Measurements from ENCODE around the gene SPOUT1. TPM values are rescaled to one million over a fixed set of nuclear protein-coding genes. Genes with fewer than 3 reads are reported as not detected.

The SPOUT1 gene
- polyA plus RNA-seq, 4 donors, result 40.3 to 48.7 (median 43.0) TPM

DNA sequence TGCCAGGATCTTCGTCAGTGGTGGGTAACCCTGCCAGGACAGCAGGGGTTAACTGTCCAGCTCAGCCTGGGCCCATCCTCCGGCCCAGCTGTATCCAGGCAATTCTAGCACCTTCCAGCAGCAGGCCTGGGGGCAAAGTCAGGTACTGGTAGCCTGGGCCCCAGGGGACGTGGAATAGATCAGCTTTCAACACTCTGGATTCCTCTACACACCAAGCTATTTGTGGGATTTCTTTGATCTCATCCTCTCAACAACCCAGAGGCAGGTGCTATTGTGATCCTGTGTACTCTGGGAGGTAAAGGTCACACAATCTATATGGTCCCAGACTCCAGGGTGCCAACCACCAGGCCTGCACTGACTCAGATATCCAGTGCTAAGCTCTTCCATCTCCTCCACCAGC lies 8.7 kb upstream of the SPOUT1 start:
- no peak for DNase-seq (ENCODE audit: low read depth in 4 of 4, low spot score in 3 of 4)

DNA sequence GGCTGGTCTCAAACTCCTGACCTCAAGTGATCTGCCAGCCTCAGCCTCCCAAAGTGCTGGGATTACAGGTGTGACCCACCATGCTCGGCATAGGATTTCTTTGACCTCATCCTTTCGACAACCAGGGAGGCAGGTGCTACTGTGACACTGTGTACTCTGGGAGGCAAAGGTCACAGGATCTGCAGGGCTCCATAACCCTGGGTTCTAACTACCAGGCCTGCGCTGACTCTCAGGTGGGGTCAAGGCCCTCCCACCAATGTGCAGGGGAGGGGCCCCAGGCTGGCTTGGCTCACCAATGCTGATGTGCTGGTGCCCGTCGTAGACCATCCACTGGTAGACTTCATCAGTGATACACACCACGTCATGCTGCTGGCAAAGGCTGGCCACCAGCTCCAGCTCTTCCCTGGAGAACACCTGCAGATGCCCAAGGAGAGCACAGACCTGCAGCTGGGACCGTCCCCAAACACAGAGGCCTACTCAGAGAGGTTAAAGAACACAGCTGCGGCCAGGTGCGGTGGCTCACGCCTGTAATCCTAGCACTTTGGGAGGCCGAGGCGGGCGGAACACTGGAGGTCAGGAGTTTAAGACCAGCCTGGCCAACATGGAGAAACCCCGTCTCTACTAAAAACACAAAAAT lies 7.0 kb upstream of the SPOUT1 start:
- DNase-seq (ENCODE audit: low read depth in 4 of 4, low spot score in 3 of 4), result no peak

DNA sequence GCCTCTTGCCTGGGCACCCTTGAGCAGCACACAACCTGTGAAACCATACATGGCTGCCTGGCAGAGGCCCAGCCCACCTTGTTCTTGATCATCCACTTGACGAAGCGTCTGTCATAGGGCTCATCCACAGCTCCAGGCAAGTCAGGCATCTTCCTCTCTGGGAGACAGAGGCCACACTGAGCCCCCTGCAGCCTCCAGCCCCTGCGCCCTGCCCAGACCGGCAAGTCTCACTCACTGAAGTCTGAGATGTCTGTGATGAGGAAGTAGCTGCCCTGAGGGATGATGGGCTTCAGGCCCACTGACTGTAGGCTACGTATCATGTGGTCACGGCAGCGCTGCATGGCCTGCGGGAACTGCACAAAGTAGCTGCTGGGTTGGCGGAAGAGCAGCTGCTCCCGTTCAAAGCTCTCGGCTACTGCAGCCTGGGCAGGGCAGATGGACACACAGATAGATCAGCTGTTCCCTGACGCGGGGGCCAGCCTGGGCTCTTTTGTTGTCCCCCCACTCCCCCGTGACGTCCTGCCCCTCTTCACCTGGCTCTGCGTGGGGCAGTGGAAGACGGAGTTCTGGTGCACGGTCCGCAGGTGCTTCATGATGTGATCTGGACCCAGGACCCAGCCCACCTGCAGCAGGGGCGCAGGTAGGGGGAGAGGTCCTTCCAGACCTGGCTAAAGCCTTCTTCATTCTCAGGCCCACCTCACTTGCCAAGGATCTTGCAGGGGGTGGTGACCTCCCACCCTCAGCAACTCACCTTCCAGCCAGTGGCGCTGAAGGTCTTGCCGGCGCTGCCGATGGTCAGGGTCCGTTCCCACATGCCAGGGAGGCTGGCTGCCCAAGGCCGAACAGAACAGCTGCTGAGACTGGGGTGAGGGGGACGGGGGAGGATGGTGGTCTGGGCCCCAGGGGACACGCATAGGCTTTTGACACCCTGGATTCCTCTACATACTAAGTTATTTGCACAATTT lies 5.9 kb upstream of the SPOUT1 start:
- DNase-seq (ENCODE audit: low read depth in 4 of 4, low spot score in 3 of 4), result no peak

DNA sequence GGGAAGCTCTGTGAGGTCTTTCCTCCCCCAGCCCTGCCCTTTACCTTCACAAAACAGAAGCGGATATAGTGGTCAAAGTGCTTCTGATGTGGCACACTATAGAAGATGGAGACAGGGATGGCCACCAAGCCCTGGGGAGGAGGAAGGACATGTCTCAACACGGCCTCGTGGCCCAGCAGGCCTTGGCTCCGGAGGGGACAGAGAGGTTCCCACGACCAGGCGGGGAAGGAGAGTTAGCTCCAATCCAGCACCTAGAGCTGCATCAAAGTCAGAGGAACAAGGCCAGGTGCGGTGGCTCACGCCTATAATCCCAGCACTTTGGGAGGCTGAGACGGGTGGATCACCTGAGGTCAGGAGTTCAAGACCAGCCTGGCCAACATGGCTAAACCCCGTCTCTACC lies 4.1 kb upstream of the SPOUT1 start:
- DNase-seq (ENCODE audit: low read depth in 4 of 4, low spot score in 3 of 4), result no peak

DNA sequence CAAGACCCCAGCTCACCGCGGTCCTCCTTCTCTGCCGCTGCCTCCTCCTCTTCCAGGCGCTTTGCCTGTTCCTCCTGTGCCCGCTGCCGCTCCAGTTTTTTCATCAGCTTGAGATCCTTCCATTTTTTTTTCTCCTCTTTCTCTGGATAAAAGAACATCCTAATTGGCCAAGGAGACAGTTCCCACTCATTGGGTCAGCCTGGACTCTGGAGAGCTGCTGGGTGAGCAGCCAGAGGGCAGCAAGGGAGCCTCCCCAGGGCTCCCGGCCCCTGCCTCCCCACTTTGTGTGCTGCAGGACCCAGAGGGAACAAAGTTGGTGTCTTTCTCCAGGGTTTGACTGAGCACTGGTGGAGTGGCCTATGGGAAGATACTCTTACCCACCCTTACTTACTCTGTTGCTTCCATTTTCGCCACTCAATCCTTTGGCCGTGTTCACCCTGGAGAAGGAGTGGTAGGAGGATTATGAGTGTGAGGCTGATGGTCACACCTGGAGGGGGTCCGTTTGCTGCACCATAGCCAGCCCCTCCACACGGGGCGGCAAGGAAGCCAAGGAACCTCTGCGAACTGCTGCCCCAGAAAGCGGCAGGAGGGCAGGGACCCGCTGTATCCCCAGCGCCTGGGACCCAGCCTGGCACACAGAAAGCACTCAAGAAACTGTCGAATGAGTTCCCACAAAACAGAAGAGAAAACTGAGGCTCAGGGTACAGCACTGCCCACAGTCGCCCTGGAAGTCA lies 708 bp downstream of the SPOUT1 start:
- no peak for DNase-seq (ENCODE audit: low read depth in 4 of 4, low spot score in 3 of 4)

DNA sequence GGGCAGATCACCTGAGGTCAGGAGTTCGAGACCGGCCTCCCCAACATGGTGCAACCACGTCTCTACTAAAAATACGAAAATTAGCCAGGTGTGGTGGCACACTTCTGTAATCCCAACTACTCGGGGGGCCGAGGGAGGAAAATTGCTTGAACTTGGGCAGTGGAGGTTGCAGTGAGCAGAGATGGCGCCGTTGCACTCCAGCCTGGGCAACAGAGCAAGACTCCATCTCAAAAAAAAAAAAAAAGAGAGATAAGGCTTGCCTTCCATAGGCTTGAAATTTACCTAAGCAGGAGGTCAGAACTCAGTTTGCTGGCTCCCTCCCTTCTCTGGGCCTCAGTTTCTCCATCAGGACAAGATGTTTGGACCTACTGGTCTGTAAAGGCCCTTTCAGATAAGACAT lies 1.3 kb downstream of the SPOUT1 start:
- no peak for DNase-seq (ENCODE audit: low read depth in 4 of 4, low spot score in 3 of 4)

- DNase-seq (ENCODE audit: low read depth in 4 of 4, low spot score in 3 of 4), result no peak
These were observed 3.5 kb downstream of the SPOUT1 start for GRCh38 chr9:128825923-128826700.

GRCh38 chr9:128824911-128825310 lies 4.7 kb downstream of the SPOUT1 start:
- DNase-seq (ENCODE audit: low read depth in 4 of 4, low spot score in 3 of 4), result no peak

GRCh38 chr9:128823903-128824406 lies 5.6 kb downstream of the SPOUT1 start:
- DNase-seq (ENCODE audit: low read depth in 4 of 4, low spot score in 3 of 4), result no peak

- DNase-seq (ENCODE audit: low read depth in 4 of 4, low spot score in 3 of 4), result no peak
These were observed 6.2 kb downstream of the SPOUT1 start for GRCh38 chr9:128823362-128823902.

- DNase-seq (ENCODE audit: low read depth in 4 of 4, low spot score in 3 of 4), result no peak
These were observed 7.1 kb downstream of the SPOUT1 start for GRCh38 chr9:128822407-128823042.

DNA sequence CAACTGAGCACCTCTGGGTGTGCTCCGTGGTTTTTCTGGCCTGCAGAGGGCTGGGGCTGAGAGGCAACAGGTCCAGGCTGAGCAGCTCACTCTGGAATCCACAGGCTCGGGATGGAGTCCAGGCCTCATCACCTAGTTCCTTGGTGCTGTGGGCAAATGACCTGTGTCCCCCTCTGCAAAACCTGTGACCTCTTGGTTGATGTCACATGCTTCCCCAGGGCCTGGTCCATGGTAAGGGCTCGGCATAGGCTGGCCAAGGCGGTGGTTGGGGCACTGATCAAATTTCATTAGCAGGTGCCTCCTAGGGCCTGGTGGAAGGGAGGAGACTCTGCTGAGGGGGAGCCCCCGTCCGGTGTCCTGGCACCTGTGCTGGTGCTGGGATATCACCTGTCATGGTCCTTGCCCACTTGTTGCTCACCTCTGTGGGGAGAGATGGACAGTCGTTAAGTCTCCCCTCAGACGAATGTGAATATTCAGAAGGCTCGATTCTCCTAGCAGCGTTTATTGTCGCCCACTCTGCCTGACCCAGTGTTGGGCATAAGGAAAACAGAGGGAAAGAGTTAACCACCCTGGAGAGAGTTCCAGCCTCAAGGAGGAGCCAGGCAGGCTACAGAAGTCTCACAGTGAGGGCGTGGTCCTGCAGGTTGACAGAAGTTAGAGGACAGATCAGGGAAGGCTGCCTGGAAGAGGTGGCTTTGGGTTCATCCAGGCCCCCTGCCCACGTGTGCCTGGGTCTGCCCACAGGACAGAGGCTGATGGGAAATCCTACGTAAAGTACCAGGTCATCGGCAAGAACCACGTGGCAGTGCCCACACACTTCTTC lies 7.8 kb downstream of the SPOUT1 start:
- DNase-seq (ENCODE audit: low read depth in 4 of 4, low spot score in 3 of 4), result no peak

DNA sequence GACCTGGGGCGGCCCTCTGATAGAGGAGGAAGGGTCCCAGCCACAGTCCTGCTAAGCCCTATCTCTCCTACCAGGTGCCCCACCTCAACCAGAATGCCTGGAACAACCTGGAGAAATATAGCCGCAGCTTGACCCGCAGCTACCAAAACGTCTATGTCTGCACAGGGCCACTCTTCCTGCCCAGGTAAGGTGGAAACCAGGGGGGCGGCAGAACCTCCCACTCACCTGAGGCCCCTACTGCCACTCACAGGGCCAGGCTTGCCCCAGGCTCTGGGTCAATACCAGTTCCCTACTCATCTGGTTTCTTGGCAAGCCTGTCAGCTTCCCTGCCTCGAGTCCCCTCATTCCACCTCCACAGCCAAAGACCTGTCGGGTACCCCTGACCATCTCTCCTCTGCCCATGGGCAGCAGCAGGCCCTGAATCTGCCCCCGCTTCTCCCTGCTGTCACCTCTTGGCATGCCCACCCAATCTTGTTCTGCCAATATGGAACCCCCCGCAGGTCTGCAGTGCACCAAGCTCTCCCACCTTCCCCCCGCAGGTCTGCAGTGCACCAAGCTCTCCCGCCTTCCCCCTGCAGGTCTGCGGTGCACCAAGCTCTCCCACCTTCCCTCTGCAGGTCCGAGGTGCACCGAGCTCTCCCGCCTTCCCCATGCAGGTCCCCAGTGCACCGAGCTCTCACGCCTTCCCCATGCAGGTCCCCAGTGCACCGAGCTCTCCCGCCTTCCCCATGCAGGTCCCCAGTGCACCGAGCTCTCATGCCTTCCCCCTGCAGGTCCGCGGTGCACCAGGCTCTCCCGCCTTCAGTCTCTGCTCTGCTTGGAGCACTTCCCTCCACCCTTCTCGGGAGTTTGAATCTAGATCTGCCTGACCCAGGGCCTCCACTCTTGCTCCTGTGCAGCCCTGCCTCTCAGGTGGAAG lies 8.7 kb downstream of the SPOUT1 start:
- DNase-seq (ENCODE audit: low read depth in 4 of 4, low spot score in 3 of 4), result no peak

GRCh38 chr9:128819716-128820664 lies 9.6 kb downstream of the SPOUT1 start:
- no peak for DNase-seq (ENCODE audit: low read depth in 4 of 4, low spot score in 3 of 4)

GRCh38 chr9:128818839-128819715 lies 10.5 kb downstream of the SPOUT1 start:
- peak in 1 of 4 donors; percentile 20 for DNase-seq (ENCODE audit: low read depth in 4 of 4, low spot score in 3 of 4)
